Mucosa of descending colon (tissue), 3 donors: Measurements from ENCODE around the gene GOPC. TPM values are rescaled to one million over a fixed set of nuclear protein-coding genes. Genes with fewer than 3 reads are reported as not detected.

Source experiments
- ATAC-seq: fragments of 200-7000 bp; cut with Tn5 transposase; one replicate; pipeline ENCODE4 v1.9.1; 2020; ENCODE audit warnings: mild to moderate bottlenecking, moderate library complexity
- DNase-seq, 3 donors: peaks; one replicate each; pipeline ENCODE4 v3.0.0-alpha.2; 2020
- H3K36me3 ChIP-seq: fragments of 200-600 bp; one replicate; pipeline ENCODE4 v1.8.0; 2021; ENCODE audit warnings: low read depth, mild to moderate bottlenecking
- H3K4me1 ChIP-seq: fragments of 200-600 bp; one replicate; pipeline ENCODE4 v1.8.0; 2021; ENCODE audit warnings: low read depth, mild to moderate bottlenecking
- H3K4me3 ChIP-seq: fragments of 200-600 bp; one replicate; pipeline ENCODE4 v1.8.0; 2021; ENCODE audit warnings: mild to moderate bottlenecking
- H3K9me3 ChIP-seq: fragments of 200-600 bp; one replicate; pipeline ENCODE4 v1.8.0; 2021; ENCODE audit warnings: mild to moderate bottlenecking
- CTCF ChIP-seq: fragments of 200-600 bp; IDR thresholded peaks from one replicate; pipeline ENCODE4 v1.8.0; 2022; ENCODE audit warnings: antibody characterized with exemption, mild to moderate bottlenecking
- intact Hi-C, 2 donors: fragments of 100-400 bp; cut with DNase I in 1 of 2; cut with micrococcal nuclease in 1 of 2; formaldehyde crosslinking; loops; one replicate each; pipeline versions ENCODE4 v1.11.0 to v1.11.1; 2022; cut with DNase I, micrococcal nuclease
- total RNA-seq, 3 donors: library from RNA; stranded (reverse); fragmentation: NEBNext Ultra II Directional in 2 of 3; extraction: Animal tissue kit (Norgen Biotek cat#: 25700) in 2 of 3; gene quantifications; one replicate each; pipeline versions ENCODE4 v1.2.1 to v1.2.4, GENCODE V29; 2021 to 2023
- donor health status: DM: no; HTN: no; CAD: no; lungs with moderate emphysema.
- donor health status: DM: no; HTN: no; CAD: no.
- donor health status: DM: no; HTN: yes; CAD: no.

GOPC gene
- total RNA-seq, 3 donors from 2014 or later, result 22.7 to 31.4 (median 26.3) TPM

- H3K36me3 ChIP-seq, result no peaks in the 10 kb centered on the region
- intact Hi-C loops, result loop anchor here (5.0 kb wide), 2 partner anchors 107 to 112 kb away; no protein-coding TSS in a partner anchor
- no peak for ATAC-seq
- no peak for DNase-seq
- H3K9me3 ChIP-seq, result no peaks in the 10 kb centered on the region
- no peaks in the 10 kb centered on the region for H3K4me1 ChIP-seq
- no peak overlapping the region for H3K4me3 ChIP-seq
- no peak for TF ChIP-seq CTCF
Measured at GRCh38 chr6:117559299-117559698, 43.0 kb downstream of the GOPC start.

GRCh38 chr6:117558818-117559217 lies 43.5 kb downstream of the GOPC start:
- ATAC-seq (no peak), DNase-seq (no peak)
- H3K9me3 ChIP-seq, result no peaks in the 10 kb centered on the region
- TF ChIP-seq CTCF, result no peak
- no peak overlapping the region for H3K4me3 ChIP-seq
- no peaks in the 10 kb centered on the region for H3K4me1 ChIP-seq
- H3K36me3 ChIP-seq, result no peaks in the 10 kb centered on the region
- intact Hi-C loops, result loop anchor here (5.0 kb wide), 2 partner anchors 107 to 112 kb away; no protein-coding TSS in a partner anchor

GRCh38 chr6:117557951-117558350 lies 44.4 kb downstream of the GOPC start:
- H3K4me1 ChIP-seq, result no peaks in the 10 kb centered on the region
- H3K36me3 ChIP-seq, result no peaks in the 10 kb centered on the region
- intact Hi-C loops, result loop anchor here (2.0 to 5.0 kb wide), 3 partner anchors 106 to 207 kb away; no protein-coding TSS in a partner anchor
- H3K4me3 ChIP-seq, result no peak overlapping the region
- DNase-seq (no peak), ATAC-seq (no peak)
- no peak for TF ChIP-seq CTCF
- no peaks in the 10 kb centered on the region for H3K9me3 ChIP-seq

GRCh38 chr6:117555882-117556498 lies 46.3 kb downstream of the GOPC start:
- peak in 1 of 3 donors; percentile 80 for DNase-seq
- Histone ChIP-seq H3K9me3 (no peaks in the 10 kb centered on the region), H3K36me3 (no peaks in the 10 kb centered on the region), H3K4me1 (no peaks in the 10 kb centered on the region), H3K4me3 (no peak overlapping the region)
- peak; percentile 70 for TF ChIP-seq CTCF
- no peak for ATAC-seq
- intact Hi-C loops, result loop anchor here (2.0 to 5.0 kb wide), 3 partner anchors 104 to 205 kb away; no protein-coding TSS in a partner anchor

- Histone ChIP-seq H3K9me3 (no peaks in the 10 kb centered on the region), H3K36me3 (no peaks in the 10 kb centered on the region), H3K4me1 (no peaks in the 10 kb centered on the region), H3K4me3 (no peak overlapping the region)
- no peak for ATAC-seq
- no peak for DNase-seq
- intact Hi-C loops, result loop anchor here (5.0 kb wide), 2 partner anchors 103 to 108 kb away; no protein-coding TSS in a partner anchor
- no peak for TF ChIP-seq CTCF
Measured at GRCh38 chr6:117555262-117555849, 47.0 kb downstream of the GOPC start.
